ENCODE results near the gene PIEZO1. TPM values are rescaled to one million over a fixed set of nuclear protein-coding genes. Genes with fewer than 3 reads are reported as not detected.

PIEZO1 gene
- polyA plus RNA-seq, 1 of the 3 experiments (the other 2 are of a cell fraction) = 184 TPM

DNA sequence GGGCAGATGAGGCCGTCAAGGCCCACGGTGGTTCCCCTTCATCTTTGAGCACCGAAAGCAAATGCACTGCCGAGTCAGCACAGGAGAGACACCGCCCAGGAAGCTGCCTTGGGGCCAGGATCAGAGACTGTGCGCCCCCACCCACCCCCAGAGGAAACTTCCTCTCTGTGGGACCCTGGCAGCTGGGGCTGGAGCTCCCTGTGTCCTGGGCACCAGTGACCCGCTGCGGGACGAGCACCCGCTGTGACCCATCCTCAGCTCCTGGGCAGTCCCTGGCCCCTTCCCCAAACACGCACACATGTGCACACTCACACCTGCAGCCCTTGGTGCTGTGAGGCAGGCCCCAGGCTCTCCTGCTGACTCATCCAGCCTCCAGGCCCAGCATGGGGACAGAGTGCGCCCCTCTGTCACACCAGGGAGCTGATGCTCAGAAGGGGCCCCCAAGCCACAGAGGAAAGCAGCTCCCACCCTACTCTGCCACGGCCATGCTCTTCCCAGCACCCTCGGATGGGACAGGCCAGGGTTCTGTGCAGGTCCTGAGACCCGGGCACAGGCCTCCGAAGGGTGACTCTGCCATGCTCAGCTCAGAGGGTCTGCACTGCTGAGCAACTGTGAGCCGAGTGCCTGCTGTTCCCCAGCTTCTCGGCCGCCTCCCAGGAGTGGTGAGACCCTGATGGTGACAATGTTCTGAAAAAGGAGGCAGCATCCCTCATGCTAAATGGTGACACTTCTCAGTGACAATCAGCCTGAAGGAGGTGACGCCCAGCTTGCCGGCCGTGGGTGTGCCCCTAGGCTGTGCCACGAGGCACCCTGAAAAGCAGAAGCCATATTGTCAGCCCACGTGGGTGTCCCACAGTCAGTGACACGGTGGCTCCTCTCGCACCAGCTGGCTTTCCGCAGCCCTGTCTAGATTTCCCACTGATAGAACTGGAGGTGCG lies 3.6 kb downstream of the PIEZO1 start:
- H2AFZ ChIP-seq (ENCODE audit: low read depth) = no peak overlapping the region
- POLR2A ChIA-PET = no interaction called here
- peaks cover 75% of the 10 kb centered on the region for H4K20me1 ChIP-seq (ENCODE audit: insufficient read depth)
- no peaks in the 10 kb centered on the region for H3K9me2 ChIP-seq
- no peak overlapping the region for H3K27ac ChIP-seq (ENCODE audit: low read depth in 2 of 2, low read length in 1 of 2)
- 86% methylated on average over 12 of the region's 28 CpGs for WGBS (ENCODE audit: low lambda C conversion rate)
- H3K27me3 ChIP-seq (ENCODE audit: insufficient read depth) = no peaks in the 10 kb centered on the region
- no peak overlapping the region for H3K9ac ChIP-seq
- no peak for TF ChIP-seq SMC3 (IDR thresholded peaks at IDR 0.05; ENCODE audit: low read depth, low read length)
- no peaks in the 10 kb centered on the region for H3K36me3 ChIP-seq (replicated peaks in 1 of 2; ENCODE audit: control insufficient read depth in 1 of 2, insufficient read depth in 2 of 2, low read length in 1 of 2)
- H3K79me2 ChIP-seq (ENCODE audit: insufficient read depth) = peaks cover 89% of the 10 kb centered on the region
- no peaks in the 10 kb centered on the region for H3K9me3 ChIP-seq
- peaks cover 15% of the 10 kb centered on the region for H3F3A ChIP-seq (replicated peaks; ENCODE audit: insufficient read depth)
- peaks cover 0 to 41% of the 10 kb centered on the region in 2 experiments; a peak in 3 of 4 replicates for H3K4me1 ChIP-seq (ENCODE audit: control insufficient read depth in 1 of 2, insufficient read depth in 2 of 2, low read depth in 1 of 2, low read length in 1 of 2)
- H3K4me2 ChIP-seq = peak overlapping the region; percentile 91
- DNase-seq = no peak
- no peak overlapping the region for H3K4me3 ChIP-seq (ENCODE audit: low read depth in 2 of 2, low read length in 1 of 2)
- CTCF ChIA-PET = interaction anchor here (0.9 to 3.9 kb wide), 10 partner anchors 9 to 462 kb away, joined by 3 to 35 read pairs (median 6); no protein-coding TSS in a partner anchor

DNA sequence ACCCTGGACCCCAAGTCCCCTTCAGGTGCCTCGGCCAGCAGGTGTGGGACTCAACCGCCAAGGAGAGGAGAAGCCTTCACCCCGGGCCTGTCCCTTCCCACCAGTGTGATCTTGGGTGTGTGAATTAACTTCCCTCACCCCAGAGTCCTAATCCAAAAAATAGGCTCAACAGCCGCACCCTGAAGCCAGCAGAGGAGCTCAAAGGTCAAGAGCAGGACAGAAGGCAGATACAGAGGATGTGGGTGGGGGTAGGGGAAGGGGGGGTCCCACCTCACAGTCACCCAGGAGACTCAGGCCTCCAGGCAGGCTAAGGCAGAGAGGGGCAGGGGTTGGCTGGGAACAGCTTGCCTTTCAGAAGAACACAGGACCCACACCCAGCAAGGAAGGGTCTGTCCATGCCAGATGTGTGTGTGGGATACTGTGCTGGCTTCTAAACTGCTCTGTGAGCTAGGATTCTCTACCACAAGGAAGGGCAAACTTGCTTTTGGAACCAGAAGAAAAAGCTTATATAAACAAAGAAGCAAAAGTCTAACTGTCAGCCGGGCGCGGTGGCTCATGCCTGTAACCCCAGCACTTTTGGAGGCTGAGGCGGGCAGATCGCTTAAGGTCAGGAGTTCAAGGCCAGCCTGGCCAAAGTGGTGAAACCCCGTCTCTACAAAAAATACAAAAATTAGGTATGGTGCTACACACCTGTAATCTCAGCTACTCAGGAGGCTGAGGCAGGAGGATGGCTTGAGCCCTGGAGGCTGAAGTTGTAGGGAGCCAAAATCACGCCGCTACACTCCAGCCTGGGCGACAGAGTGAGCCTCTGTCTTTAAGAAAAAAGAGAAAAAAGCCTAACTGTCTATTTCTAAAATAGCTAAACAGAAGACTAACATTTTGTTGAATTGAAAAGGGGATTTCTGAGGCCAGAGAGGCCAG lies 4.6 kb downstream of the PIEZO1 start:
- Histone ChIP-seq H3K4me3 (ENCODE audit: low read depth in 2 of 2, low read length in 1 of 2) (no peak overlapping the region), H3K9me2 (no peaks in the 10 kb centered on the region), H4K20me1 (ENCODE audit: insufficient read depth) (peaks cover 83% of the 10 kb centered on the region), H3K9ac (no peak overlapping the region), H3F3A (replicated peaks; ENCODE audit: insufficient read depth) (peaks cover 15% of the 10 kb centered on the region), H3K4me2 (peak overlapping the region; percentile 14; the same call in 1 of the 2 replicates), H3K79me2 (ENCODE audit: insufficient read depth) (peaks cover 95% of the 10 kb centered on the region), H3K9me3 (no peaks in the 10 kb centered on the region), H3K4me1 (ENCODE audit: control insufficient read depth in 1 of 2, insufficient read depth in 2 of 2, low read depth in 1 of 2, low read length in 1 of 2) (peaks cover 0 to 41% of the 10 kb centered on the region in 2 experiments; a peak in 3 of 4 replicates), H2AFZ (ENCODE audit: low read depth) (no peak overlapping the region), H3K36me3 (replicated peaks in 1 of 2; ENCODE audit: control insufficient read depth in 1 of 2, insufficient read depth in 2 of 2, low read length in 1 of 2) (no peaks in the 10 kb centered on the region), H3K27ac (ENCODE audit: low read depth in 2 of 2, low read length in 1 of 2) (no peak overlapping the region), H3K27me3 (ENCODE audit: insufficient read depth) (no peaks in the 10 kb centered on the region)
- TF ChIP-seq CHD2 (IDR thresholded peaks at IDR 0.05; ENCODE audit: low read length, partially characterized antibody) (no peak), EP300 (IDR thresholded peaks at IDR 0.05; ENCODE audit: borderline replicate concordance in 1 of 2, low read depth in 1 of 2, low read length in 1 of 2) (no peak), JUND (IDR thresholded peaks at IDR 0.05) (no peak), TAF1 (IDR thresholded peaks at IDR 0.05; ENCODE audit: borderline replicate concordance, low read depth, low read length) (no peak), RCOR1 (IDR thresholded peaks at IDR 0.05; ENCODE audit: low read length) (no peak), RAD21 (IDR thresholded peaks at IDR 0.05; ENCODE audit: low read length) (no peak), ELF1 (IDR thresholded peaks at IDR 0.05) (no peak), NRF1 (IDR thresholded peaks at IDR 0.05; ENCODE audit: low read depth, low read length) (no peak), RFX5 (IDR thresholded peaks at IDR 0.05; ENCODE audit: low read length) (no peak), GABPA (IDR thresholded peaks at IDR 0.05; ENCODE audit: low read depth) (no peak), MXI1 (IDR thresholded peaks at IDR 0.05; ENCODE audit: low read depth, low read length) (no peak), TCF12 (IDR thresholded peaks at IDR 0.05) (no peak), GATA2 (CRISPR knock-in tag; IDR thresholded peaks at IDR 0.05) (no peak), YY1 (IDR thresholded peaks at IDR 0.05; ENCODE audit: low read depth) (no peak)
- TF ChIP-seq, protein P1, sequence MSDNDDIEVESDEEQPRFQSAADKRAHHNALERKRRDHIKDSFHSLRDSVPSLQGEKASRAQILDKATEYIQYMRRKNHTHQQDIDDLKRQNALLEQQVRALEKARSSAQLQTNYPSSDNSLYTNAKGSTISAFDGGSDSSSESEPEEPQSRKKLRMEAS (IDR thresholded peaks at IDR 0.05; ENCODE audit: low read depth) = no peak
- TF ChIP-seq, protein P2, sequence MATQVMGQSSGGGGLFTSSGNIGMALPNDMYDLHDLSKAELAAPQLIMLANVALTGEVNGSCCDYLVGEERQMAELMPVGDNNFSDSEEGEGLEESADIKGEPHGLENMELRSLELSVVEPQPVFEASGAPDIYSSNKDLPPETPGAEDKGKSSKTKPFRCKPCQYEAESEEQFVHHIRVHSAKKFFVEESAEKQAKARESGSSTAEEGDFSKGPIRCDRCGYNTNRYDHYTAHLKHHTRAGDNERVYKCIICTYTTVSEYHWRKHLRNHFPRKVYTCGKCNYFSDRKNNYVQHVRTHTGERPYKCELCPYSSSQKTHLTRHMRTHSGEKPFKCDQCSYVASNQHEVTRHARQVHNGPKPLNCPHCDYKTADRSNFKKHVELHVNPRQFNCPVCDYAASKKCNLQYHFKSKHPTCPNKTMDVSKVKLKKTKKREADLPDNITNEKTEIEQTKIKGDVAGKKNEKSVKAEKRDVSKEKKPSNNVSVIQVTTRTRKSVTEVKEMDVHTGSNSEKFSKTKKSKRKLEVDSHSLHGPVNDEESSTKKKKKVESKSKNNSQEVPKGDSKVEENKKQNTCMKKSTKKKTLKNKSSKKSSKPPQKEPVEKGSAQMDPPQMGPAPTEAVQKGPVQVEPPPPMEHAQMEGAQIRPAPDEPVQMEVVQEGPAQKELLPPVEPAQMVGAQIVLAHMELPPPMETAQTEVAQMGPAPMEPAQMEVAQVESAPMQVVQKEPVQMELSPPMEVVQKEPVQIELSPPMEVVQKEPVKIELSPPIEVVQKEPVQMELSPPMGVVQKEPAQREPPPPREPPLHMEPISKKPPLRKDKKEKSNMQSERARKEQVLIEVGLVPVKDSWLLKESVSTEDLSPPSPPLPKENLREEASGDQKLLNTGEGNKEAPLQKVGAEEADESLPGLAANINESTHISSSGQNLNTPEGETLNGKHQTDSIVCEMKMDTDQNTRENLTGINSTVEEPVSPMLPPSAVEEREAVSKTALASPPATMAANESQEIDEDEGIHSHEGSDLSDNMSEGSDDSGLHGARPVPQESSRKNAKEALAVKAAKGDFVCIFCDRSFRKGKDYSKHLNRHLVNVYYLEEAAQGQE (IDR thresholded peaks at IDR 0.05; ENCODE audit: low read depth, low read length) = no peak
- whole genome bisulfite sequencing (ENCODE audit: low lambda C conversion rate) = 87% methylated on average over 10 of the region's 13 CpGs
- CTCF ChIA-PET = interaction anchor here (0.9 to 3.9 kb wide), 10 partner anchors 8 to 77 kb away, joined by 3 to 35 read pairs (median 5); no protein-coding TSS in a partner anchor
- DNase-seq = no peak
- POLR2A ChIA-PET = no interaction called here

Measured in SK-N-SH (cell line).